ENCODE measurements around the gene ACLY.
"Not testable (repeated sequence)": the region's sequence is repeated elsewhere in the genome, so short reads cannot be mapped to it uniquely, and the experiment has no call there.

Gene ACLY

DNA sequence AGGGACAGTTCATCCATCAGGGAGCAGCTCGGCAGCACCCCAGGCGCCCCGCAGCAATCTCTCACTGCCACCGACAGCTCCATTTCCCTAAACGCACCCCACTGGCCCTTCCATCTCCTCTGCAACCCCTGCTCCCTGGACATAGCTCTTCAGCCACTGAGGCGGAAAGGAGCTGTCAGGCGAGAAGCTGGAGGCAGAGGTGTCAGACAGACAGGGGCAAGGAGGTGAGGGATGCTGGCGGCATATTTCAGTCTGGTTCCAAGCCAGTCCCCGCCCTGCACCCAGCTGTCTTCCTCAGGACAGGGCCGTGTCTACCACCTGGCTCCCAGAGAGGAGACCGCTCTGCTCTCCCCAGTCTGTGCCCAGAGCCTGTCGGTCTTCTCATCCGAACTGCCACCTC, 9.7 kb downstream of the ACLY start:
- DNase-seq = no peak

- DNase-seq = no peak
Observed at GRCh38 chr17:41907633-41908539, 10.9 kb downstream of the ACLY start.

- DNase-seq = no peak
Observed at GRCh38 chr17:41907185-41907556, 11.6 kb downstream of the ACLY start.

GRCh38 chr17:41906465-41907184, 12.1 kb downstream of the ACLY start:
- DNase-seq = no peak

DNA sequence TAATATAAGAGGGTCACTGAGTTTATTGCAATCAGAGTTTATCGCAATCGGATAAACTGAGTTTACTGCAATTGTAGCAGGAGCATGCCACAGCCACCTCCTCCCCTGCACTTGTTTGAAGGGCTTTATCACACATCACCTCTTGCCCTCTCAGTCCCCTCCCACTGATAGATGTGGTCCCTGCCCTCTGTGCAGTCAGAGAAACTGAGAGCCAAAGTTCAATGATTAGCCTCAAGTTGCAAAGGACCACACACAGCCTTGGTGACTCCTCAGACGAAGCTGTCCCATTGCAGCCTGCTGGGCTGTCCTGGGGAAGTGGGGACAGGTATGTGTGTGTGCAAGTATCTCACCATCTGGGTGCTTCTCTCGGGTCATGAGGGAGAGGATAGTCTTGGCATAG, 13.6 kb downstream of the ACLY start:
- no peak for DNase-seq

- no peak for DNase-seq
Observed at GRCh38 chr17:41904242-41904841, 14.4 kb downstream of the ACLY start.

DNA sequence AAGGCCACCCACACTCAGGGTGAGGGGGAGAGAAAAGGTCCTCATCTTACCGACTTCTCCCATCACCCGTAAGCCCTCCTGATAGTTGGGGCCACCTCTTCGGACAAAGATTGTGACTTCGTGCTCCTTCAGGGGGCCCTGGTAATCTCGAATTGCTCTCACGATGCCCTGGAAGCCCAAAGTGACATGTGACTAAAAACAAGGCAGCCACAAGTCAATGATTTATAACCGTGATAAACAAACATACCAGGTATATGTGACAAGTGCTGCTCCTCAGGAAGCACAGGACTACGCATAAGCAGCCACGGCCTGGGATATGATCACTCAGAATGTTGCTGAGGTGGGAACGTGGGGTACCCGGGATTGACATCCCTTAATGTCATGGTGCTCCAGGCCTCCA, 17.1 kb downstream of the ACLY start:
- DNase-seq = no peak

GRCh38 chr17:41896726-41897125, 22.0 kb downstream of the ACLY start:
- no peak for DNase-seq

- no peak for DNase-seq
Observed at GRCh38 chr17:41895617-41896016, 23.1 kb downstream of the ACLY start.

DNA sequence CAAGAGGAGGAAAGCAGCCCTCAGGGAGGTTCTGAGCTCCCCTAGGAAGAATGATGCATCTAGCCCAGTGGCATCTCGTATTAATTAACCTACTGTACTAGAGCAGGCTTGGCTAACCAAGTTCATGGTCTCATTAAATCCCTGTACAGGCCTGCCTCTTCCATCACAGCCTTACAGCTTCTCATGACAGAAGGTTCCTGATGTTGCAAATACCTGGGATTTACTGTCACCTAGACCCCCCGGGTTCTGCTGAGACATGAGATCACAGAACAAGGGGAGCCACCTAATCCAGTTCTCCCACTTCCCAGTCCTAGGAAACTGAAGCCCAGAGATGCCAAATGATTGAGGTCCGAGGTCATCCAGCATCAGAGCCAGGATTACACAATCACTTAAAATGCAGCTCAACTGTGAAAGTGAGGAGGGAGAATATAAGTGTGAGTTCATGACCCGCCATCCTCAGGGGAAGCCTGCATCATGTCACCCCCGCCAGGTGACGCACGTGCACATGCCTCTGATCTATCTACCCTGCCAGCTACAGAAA, 23.9 kb downstream of the ACLY start:
- no peak for DNase-seq

DNA sequence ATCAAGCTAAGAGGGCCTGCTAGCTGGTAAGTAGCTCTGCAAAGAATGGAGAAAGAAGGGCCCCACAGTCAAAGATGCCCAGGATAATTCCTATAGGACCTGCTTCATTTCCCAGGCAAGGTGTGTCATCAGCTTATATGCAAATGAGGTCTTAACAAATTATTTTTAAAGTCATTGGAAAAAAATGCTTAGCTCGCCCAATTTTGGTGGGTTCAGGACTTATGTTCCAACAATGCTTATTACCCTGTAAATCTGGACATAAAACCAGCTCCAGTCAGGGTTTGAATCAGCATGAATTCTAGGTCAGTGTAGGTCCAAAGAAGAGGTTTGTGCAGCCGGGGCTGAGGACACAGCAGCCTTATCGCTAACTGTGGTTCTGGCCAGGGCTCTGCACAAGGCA, 25.4 kb downstream of the ACLY start:
- no peak for DNase-seq

GRCh38 chr17:41892021-41892376, 26.8 kb downstream of the ACLY start:
- no peak for DNase-seq

DNA sequence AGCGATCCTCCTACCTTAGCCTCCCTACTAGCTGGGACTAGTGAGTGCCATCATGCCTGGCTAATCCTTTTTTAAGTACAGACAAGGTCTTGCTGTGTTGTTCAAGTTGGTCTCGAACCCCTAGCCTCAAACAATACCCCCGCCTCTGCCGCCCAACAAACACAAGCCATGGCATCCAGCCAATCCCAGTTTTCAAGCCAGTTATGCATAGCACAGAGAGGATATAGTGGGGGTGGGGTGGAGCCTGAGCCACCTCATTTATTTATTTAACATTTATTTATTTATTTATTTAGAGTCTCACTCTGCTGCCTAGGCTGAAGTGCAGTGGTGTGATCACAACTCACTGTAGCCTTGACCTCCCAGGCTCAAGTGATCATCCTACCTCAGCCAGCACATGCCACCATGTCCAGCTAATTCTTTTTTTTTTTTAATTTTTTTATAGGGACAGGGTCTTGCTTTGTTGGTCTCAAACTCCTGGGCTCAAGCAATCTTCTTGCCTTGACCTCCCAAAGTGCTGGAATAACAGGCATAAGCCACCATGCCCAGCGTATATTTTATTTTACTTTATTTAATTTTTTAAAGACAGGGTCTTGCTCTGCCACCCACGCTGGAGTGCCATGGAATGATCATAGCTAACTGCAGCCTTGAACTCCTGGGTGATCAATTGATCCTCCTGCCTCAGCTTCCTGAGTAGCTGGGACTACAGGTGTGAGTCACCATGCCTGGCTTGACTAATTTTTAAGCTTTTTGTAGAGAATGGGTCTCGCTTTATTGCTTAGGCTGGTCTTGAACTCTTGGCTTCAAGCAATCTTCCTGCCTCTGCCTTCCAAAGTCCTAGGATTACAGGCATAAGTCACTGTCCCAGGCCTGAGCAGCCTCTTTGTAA, 27.4 kb downstream of the ACLY start:
- DNase-seq = no peak

GRCh38 chr17:41888332-41888965, 30.3 kb downstream of the ACLY start:
- DNase-seq = no peak

DNA sequence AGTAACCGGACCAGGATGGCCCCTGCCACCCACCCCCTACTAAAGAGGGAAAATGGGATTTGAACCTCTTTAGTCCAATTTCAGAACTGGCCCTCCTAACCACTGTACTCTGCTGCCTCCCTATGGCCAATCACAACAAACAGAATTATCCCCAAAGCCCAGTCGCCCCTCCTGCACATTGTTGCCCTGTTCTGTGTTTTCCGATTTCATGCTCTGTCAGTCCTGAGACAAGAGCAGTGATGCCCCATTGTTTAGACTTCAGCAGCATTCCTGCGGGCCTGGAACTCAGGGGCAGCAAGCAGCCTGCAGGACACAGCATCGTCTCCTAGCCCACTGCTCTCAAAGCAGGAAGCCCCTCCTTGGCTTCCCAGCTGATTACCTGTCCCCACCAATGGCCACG, 33.0 kb downstream of the ACLY start:
- DNase-seq = no peak

GRCh38 chr17:41882756-41883155, 36.0 kb downstream of the ACLY start:
- DNase-seq = no peak

DNA sequence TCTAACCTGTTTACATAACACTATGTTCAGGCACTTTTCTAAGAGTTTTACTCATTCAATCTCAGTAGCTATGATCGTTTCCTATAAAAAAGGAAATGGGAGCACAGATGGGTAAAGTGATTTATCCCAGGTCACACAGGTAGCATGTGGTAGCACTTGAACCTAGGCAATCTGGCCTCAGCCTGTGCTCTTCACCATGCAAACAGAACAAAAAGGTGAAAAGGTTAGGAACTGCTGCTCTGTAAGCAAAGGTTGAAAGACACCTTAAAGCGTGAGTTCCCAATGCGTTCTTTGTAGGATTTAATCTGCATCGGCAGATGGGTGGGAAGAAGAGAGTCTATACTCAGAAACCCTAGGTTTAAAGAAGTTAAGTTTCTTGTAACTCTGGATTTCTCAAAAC, 38.6 kb downstream of the ACLY start:
- DNase-seq = no peak

GRCh38 chr17:41874293-41874670, 44.5 kb downstream of the ACLY start:
- DNase-seq = not testable (repeated sequence)

DNA sequence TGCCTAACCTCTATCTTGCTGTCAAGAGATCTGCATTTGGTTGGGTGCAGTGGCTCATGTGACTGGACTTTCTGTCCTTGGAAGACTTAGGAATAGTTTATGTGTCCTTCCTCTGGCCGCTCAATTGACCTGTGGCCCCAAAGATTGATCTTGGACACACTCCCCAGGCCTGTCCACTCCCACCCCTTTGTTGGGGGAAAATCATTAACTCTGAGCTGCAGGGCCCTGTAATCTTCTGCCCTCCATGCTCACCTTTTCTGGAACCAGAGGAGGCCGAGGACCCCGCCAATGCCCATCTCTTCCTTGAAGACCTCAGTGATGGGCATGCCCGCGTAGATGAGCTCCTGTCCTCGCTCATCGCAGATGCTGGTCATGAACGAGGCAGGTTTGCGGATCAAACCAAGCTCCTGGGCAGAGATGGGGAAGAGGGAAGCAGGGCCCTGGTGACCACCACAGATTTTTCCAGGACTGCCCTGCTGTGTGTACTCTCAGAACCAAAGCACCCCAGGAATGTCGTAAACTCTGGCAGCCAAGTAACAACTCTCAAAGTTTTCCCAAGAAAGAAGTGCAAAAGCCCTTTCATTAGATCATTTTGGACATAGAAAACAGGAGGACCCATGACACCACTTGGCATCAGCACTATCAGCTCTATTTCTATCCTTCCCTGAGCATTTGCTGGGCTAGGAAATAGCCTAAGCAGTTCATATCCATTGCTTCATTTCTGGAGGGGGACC, 45.0 kb downstream of the ACLY start:
- no peak for DNase-seq

- no peak for DNase-seq
Observed at GRCh38 chr17:41871789-41872188, 47.0 kb downstream of the ACLY start.

DNA sequence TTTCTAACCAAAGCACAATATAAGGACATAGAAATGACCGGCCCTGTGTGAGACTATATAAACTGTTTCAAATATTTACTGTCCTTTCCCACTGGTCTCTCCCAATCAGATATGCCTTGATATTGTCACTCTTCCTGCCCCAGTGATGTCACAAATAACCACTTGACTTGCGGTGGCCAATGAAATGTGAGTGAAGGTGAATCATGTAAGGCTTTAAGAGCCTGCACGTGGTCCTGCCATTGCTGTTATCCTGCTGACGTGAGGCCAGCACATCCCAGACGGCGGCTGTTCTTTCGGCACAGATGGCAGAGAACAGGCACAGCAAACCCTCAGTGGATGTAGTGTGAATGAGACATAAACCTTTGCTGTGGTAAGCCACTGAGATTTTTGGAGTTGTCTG, 48.1 kb downstream of the ACLY start:
- no peak for DNase-seq

DNA sequence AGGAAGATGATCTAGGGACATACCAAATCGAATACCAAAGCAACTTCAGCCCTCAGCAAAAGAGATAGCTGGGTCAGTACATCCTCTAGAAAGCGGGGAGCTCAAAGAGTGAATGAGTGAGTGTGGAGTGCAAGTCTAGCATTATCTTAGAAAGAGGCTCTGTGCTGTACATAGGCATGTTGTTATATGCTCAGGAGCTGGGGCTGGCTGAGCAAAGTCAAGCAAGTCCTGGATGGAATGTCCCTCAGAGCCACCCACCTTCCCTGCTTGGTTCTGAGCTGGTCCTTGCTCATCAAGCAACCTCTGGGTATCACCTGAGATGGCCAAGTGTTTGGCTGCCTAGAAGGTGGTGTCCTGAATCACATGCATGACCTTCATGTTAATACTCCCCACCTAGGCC, 48.7 kb downstream of the ACLY start:
- DNase-seq = no peak

Measured in NCI-H526 treated with DMSO at 0.1 percent for 48 hours (cell line).